A549 (cell line): ENCODE measurements around the gene TOGARAM2.

ENCODE experiments used
- CTCF ChIP-seq: fragments of >200 bp; sonication (Bioruptor Twin); formaldehyde crosslinking; IDR thresholded peaks from 3 replicates; pipeline ENCODE4 v1.5.1; 2016
- MAFK ChIP-seq: fragments of 450-650 bp; IDR thresholded peaks from 2 replicates; pipeline ENCODE4 v1.6.1; 2014; ENCODE audit not compliant: partially characterized antibody
- RAD21 ChIP-seq, 2 experiments: fragments of >200 bp in 1 of 2; sonication (Bioruptor Twin) in 1 of 2; formaldehyde crosslinking in 1 of 2; IDR thresholded peaks in 1 of 2; conservative IDR thresholded peaks in 1 of 2; 2 replicates in 1 of 2; 3 replicates in 1 of 2; pipeline ENCODE4 v1.6.1; 2012 to 2018; ENCODE audit warnings: inconsistent platforms in 1 of 2

- TF ChIP-seq CTCF (no peak), RAD21 (conservative IDR thresholded peaks at IDR 0.05 in 1 of 2, IDR thresholded peaks at IDR 0.05 in 1 of 2) (no peak), MAFK (no peak)
Measured at GRCh38 chr2:29060441-29060840, 79.3 kb downstream of the TOGARAM2 start.
